ENCODE results near the gene GRM5. TPM values are rescaled to one million over a fixed set of nuclear protein-coding genes. Genes with fewer than 3 reads are reported as not detected.

GRM5 gene
- total and polyA plus RNA-seq, 2 donors (not counting 1 experiment from before 2014, with no cell fraction given) = not detected

DNA sequence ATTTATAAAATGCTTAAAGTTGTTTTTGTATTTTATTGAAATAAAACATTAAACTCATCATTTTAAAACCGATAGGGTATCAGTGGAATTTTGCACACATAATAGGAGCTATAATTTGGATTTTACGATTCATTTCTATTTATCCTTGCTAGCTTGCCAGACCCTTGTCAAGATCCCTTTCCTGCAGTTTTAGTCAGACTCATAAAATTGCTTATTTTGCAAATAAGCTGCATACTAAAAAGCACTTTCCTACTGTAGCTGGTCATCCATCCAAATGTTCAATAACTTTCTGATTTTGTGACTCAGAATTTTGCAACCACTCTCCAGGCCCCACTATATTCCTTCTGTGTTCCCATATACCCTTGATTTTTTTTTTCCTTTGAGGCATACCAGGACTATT, 489.0 kb downstream of the GRM5 start:
- intact Hi-C loops (cut with micrococcal nuclease) = no loop called here
- Mint-ChIP-seq H3K4me1 (no peaks in the 10 kb centered on the region), H3K27ac (no peak overlapping the region), H3K9me3 (ENCODE audit: insufficient read depth) (no peaks in the 10 kb centered on the region), H3K4me3 (no peak overlapping the region), H3K27me3 (peaks cover 9% of the 10 kb centered on the region)
- TF ChIP-seq, protein P1, sequence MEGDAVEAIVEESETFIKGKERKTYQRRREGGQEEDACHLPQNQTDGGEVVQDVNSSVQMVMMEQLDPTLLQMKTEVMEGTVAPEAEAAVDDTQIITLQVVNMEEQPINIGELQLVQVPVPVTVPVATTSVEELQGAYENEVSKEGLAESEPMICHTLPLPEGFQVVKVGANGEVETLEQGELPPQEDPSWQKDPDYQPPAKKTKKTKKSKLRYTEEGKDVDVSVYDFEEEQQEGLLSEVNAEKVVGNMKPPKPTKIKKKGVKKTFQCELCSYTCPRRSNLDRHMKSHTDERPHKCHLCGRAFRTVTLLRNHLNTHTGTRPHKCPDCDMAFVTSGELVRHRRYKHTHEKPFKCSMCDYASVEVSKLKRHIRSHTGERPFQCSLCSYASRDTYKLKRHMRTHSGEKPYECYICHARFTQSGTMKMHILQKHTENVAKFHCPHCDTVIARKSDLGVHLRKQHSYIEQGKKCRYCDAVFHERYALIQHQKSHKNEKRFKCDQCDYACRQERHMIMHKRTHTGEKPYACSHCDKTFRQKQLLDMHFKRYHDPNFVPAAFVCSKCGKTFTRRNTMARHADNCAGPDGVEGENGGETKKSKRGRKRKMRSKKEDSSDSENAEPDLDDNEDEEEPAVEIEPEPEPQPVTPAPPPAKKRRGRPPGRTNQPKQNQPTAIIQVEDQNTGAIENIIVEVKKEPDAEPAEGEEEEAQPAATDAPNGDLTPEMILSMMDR (IDR thresholded peaks at IDR 0.05) = no peak
- no peak for TF ChIP-seq EZH2 (IDR thresholded peaks at IDR 0.05; ENCODE audit: borderline replicate concordance, insufficient read depth, low read depth, low read length, poor library complexity, severe bottlenecking)
- H4K20me1 ChIP-seq (ENCODE audit: control insufficient read depth, insufficient read depth, low read length, poor library complexity, severe bottlenecking) = no peaks in the 10 kb centered on the region
- WGBS (ENCODE audit: insufficient coverage) = 78% methylated on average over 1 of the region's 2 CpGs
- H3K9me3 ChIP-seq (ENCODE audit: control extremely low read depth in 1 of 3, control insufficient read depth in 2 of 3, insufficient read depth in 1 of 3, low read length in 2 of 3) = no peaks in the 10 kb centered on the region
- H3K27ac ChIP-seq (ENCODE audit: low read length in 2 of 2) = no peak overlapping the region
- CTCF ChIA-PET = no interaction called here
- H3K4me3 ChIP-seq (ENCODE audit: control extremely low read depth in 1 of 5, extremely low read depth in 1 of 5, insufficient read depth in 1 of 5, low read depth in 2 of 5, low read length in 4 of 5) = no peak overlapping the region
- peaks cover 0 to 4% (median 0%) of the 10 kb centered on the region in 4 experiments for H3K27me3 ChIP-seq (replicated peaks in 1 of 4; ENCODE audit: control extremely low read depth in 1 of 4, control insufficient read depth in 3 of 4, insufficient read depth in 4 of 4, low read length in 3 of 4)
- H3K4me1 ChIP-seq (ENCODE audit: control insufficient read depth in 2 of 2, insufficient read depth in 2 of 2, low read length in 2 of 2) = no peaks in the 10 kb centered on the region
- POLR2A ChIA-PET = no interaction called here
- DNase-seq = no peak
- H3K4me2 ChIP-seq (replicated peaks; ENCODE audit: low read depth, low read length, poor library complexity, severe bottlenecking) = no peak overlapping the region
- H3K36me3 ChIP-seq (replicated peaks in 1 of 2; ENCODE audit: control extremely low read depth in 1 of 2, control insufficient read depth in 1 of 2, extremely low read depth in 1 of 2, insufficient read depth in 2 of 2, low read length in 1 of 2) = no peaks in the 10 kb centered on the region
- no peak overlapping the region for H3K9ac ChIP-seq (ENCODE audit: low read length)
- no peak overlapping the region for H2AFZ ChIP-seq (ENCODE audit: insufficient read depth, low read depth, low read length, poor library complexity, severe bottlenecking)
- ATAC-seq (ENCODE audit: low read depth) = no peak
- H3K79me2 ChIP-seq (ENCODE audit: control insufficient read depth, insufficient read depth, low read length) = no peaks in the 10 kb centered on the region

GRCh38 chr11:88575916-88576315, 489.9 kb downstream of the GRM5 start:
- Histone ChIP-seq H3K27me3 (replicated peaks in 1 of 4; ENCODE audit: control extremely low read depth in 1 of 4, control insufficient read depth in 3 of 4, insufficient read depth in 4 of 4, low read length in 3 of 4) (peaks cover 0 to 4% (median 0%) of the 10 kb centered on the region in 4 experiments), H3K4me1 (ENCODE audit: control insufficient read depth in 2 of 2, insufficient read depth in 2 of 2, low read length in 2 of 2) (no peaks in the 10 kb centered on the region), H3K27ac (ENCODE audit: low read length in 2 of 2) (no peak overlapping the region), H2AFZ (ENCODE audit: insufficient read depth, low read depth, low read length, poor library complexity, severe bottlenecking) (no peak overlapping the region), H3K9ac (ENCODE audit: low read length) (no peak overlapping the region), H3K36me3 (replicated peaks in 1 of 2; ENCODE audit: control extremely low read depth in 1 of 2, control insufficient read depth in 1 of 2, extremely low read depth in 1 of 2, insufficient read depth in 2 of 2, low read length in 1 of 2) (no peaks in the 10 kb centered on the region), H3K79me2 (ENCODE audit: control insufficient read depth, insufficient read depth, low read length) (no peaks in the 10 kb centered on the region), H3K9me3 (ENCODE audit: control extremely low read depth in 1 of 3, control insufficient read depth in 2 of 3, insufficient read depth in 1 of 3, low read length in 2 of 3) (no peaks in the 10 kb centered on the region), H3K4me3 (ENCODE audit: control extremely low read depth in 1 of 5, extremely low read depth in 1 of 5, insufficient read depth in 1 of 5, low read depth in 2 of 5, low read length in 4 of 5) (no peak overlapping the region), H4K20me1 (ENCODE audit: control insufficient read depth, insufficient read depth, low read length, poor library complexity, severe bottlenecking) (no peaks in the 10 kb centered on the region), H3K4me2 (replicated peaks; ENCODE audit: low read depth, low read length, poor library complexity, severe bottlenecking) (no peak overlapping the region)
- ChIA-PET CTCF (no interaction called here), POLR2A (no interaction called here)
- H3K27me3 Mint-ChIP-seq = peaks cover 9% of the 10 kb centered on the region
- intact Hi-C loops (cut with micrococcal nuclease) = no loop called here
- DNase-seq (no peak), ATAC-seq (ENCODE audit: low read depth) (no peak)
- no peak for TF ChIP-seq EZH2 (IDR thresholded peaks at IDR 0.05; ENCODE audit: borderline replicate concordance, insufficient read depth, low read depth, low read length, poor library complexity, severe bottlenecking)
- TF ChIP-seq, protein P1 (IDR thresholded peaks at IDR 0.05) = no peak
- no CpG with 5 or more reads among the region's 2 CpGs for WGBS (ENCODE audit: insufficient coverage)
- H3K27ac Mint-ChIP-seq = no peak overlapping the region
- H3K4me1 Mint-ChIP-seq = no peaks in the 10 kb centered on the region
- H3K9me3 Mint-ChIP-seq (ENCODE audit: insufficient read depth) = no peaks in the 10 kb centered on the region
- no peak overlapping the region for H3K4me3 Mint-ChIP-seq
